ENCODE measurements around the gene NME9. TPM values are rescaled to one million over a fixed set of nuclear protein-coding genes. Genes with fewer than 3 reads are reported as not detected.

NME9 gene
- total RNA-seq, 1 experiment from 2014 or later: not detected

DNA sequence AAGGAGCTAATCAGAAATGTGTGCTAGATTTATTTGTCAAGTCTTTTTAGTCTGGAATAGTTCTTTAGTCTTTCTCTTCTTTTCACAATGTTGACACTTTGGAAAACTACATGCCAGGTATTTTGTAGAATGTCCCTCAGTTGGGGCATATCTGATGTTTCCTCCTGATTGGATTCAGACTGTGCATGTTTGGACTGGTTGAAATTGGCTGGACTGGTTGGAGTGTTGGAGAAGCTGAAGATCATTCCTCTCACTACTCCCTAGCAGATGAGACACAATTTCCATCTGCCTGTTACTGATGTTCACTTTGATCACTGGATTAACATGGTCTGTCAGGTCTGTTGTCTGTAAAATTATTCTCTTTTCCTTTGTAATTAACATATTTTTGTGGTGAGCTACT is 3.7 kb downstream of the NME9 start:
- Mint-ChIP-seq H3K27me3 (ENCODE audit: unreplicated experiment) (peaks cover 21% of the 10 kb centered on the region), H3K27ac (ENCODE audit: unreplicated experiment) (no peak overlapping the region), H3K36me3 (ENCODE audit: insufficient read depth, unreplicated experiment) (peaks cover 12% of the 10 kb centered on the region), H3K4me1 (ENCODE audit: low read depth, unreplicated experiment) (peaks cover 7% of the 10 kb centered on the region), H3K9me3 (ENCODE audit: low read depth, unreplicated experiment) (no peaks in the 10 kb centered on the region), H3K4me3 (ENCODE audit: low read depth, unreplicated experiment) (no peak overlapping the region)
- intact Hi-C loops (cut with micrococcal nuclease; ENCODE audit: unreplicated experiment): no loop called here
- DNase-seq: no peak
- no peak for TF ChIP-seq CTCF (IDR thresholded peaks at IDR 0.05; ENCODE audit: unreplicated experiment)
- BruUV-seq (replicated peaks): no TSS peak
- CTCF ChIA-PET: interaction anchor here (0.6 kb wide), 1 partner anchor 37 kb away, joined by 9 read pairs; no protein-coding TSS in a partner anchor

GRCh38 chr3:138323971-138324370 is 5.7 kb downstream of the NME9 start:
- no peak for TF ChIP-seq CTCF (IDR thresholded peaks at IDR 0.05; ENCODE audit: unreplicated experiment)
- Mint-ChIP-seq H3K36me3 (ENCODE audit: insufficient read depth, unreplicated experiment) (peaks cover under 1% of the 10 kb centered on the region), H3K27me3 (ENCODE audit: unreplicated experiment) (peaks cover 33% of the 10 kb centered on the region), H3K4me1 (ENCODE audit: low read depth, unreplicated experiment) (no peaks in the 10 kb centered on the region), H3K27ac (ENCODE audit: unreplicated experiment) (no peak overlapping the region), H3K4me3 (ENCODE audit: low read depth, unreplicated experiment) (no peak overlapping the region), H3K9me3 (ENCODE audit: low read depth, unreplicated experiment) (no peaks in the 10 kb centered on the region)
- BruUV-seq (replicated peaks): no TSS peak
- DNase-seq: no peak
- intact Hi-C loops (cut with micrococcal nuclease; ENCODE audit: unreplicated experiment): no loop called here
- CTCF ChIA-PET: no interaction called here

DNA sequence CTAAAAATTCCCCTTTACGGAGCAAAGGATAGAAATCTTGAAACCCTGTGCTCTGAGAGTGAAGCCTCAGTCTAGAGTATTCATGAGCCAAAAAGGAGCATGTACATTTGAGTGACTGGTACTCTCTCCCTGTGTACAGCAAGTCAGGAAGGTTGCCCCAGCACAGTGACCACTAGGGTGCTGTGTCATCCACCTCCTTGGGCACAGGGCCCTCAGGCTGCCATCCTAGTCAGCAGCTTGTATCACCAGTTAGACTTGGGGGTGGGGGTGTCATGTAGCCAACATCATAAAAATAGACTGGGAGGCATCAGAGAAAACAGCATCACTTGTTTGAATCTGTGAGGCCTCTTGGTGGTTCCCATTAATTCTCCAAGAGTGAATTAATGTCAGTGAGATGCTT is 12.0 kb downstream of the NME9 start:
- DNase-seq: no peak
- H3K4me1 Mint-ChIP-seq (ENCODE audit: low read depth, unreplicated experiment): no peaks in the 10 kb centered on the region
- no peaks in the 10 kb centered on the region for H3K36me3 Mint-ChIP-seq (ENCODE audit: insufficient read depth, unreplicated experiment)
- CTCF ChIA-PET: no interaction called here
- intact Hi-C loops (cut with micrococcal nuclease; ENCODE audit: unreplicated experiment): no loop called here
- H3K27ac Mint-ChIP-seq (ENCODE audit: unreplicated experiment): no peak overlapping the region
- no peak overlapping the region for H3K4me3 Mint-ChIP-seq (ENCODE audit: low read depth, unreplicated experiment)
- H3K27me3 Mint-ChIP-seq (ENCODE audit: unreplicated experiment): peaks cover 37% of the 10 kb centered on the region
- TF ChIP-seq CTCF (IDR thresholded peaks at IDR 0.05; ENCODE audit: unreplicated experiment): no peak
- no TSS peak for BruUV-seq (replicated peaks)
- H3K9me3 Mint-ChIP-seq (ENCODE audit: low read depth, unreplicated experiment): no peaks in the 10 kb centered on the region

DNA sequence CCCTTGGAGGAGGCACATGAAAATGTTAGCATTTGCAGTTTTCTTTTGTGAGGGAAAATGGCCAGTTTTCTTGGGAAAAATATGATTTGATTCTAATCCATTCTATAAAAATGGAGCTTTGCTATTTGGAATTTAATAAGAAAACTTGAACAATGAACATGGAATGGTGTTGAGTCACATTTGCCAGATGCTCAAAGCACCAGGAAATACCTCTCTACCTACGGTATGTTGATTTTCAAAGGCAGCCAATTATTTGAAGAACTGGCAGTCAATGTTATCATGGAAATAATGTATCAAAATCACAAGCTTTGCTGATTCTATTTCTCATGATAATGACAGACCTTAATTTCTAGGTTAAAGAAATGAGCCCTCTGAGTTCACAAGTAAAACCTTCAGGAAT is 14.9 kb downstream of the NME9 start:
- no peak for TF ChIP-seq CTCF (IDR thresholded peaks at IDR 0.05; ENCODE audit: unreplicated experiment)
- H3K27me3 Mint-ChIP-seq (ENCODE audit: unreplicated experiment): peaks cover 30% of the 10 kb centered on the region

More for the DNA sequence above, 14.9 kb downstream of the NME9 start:
- Mint-ChIP-seq H3K27ac (ENCODE audit: unreplicated experiment) (no peak overlapping the region), H3K36me3 (ENCODE audit: insufficient read depth, unreplicated experiment) (no peaks in the 10 kb centered on the region), H3K9me3 (ENCODE audit: low read depth, unreplicated experiment) (peaks cover 4% of the 10 kb centered on the region), H3K4me3 (ENCODE audit: low read depth, unreplicated experiment) (no peak overlapping the region), H3K4me1 (ENCODE audit: low read depth, unreplicated experiment) (no peaks in the 10 kb centered on the region)
- intact Hi-C loops (cut with micrococcal nuclease; ENCODE audit: unreplicated experiment): no loop called here
- no TSS peak for BruUV-seq (replicated peaks)
- CTCF ChIA-PET: no interaction called here
- DNase-seq: no peak

All from Calu3 (cell line).